AG04449 (cell line): ENCODE data around the gene CADM4.

ENCODE experiments used
- CTCF ChIA-PET: fragments of 350-600 bp; formaldehyde crosslinking; extraction: SDS; loops from one replicate; lab custom pipeline; 2021; ENCODE audit warnings: antibody characterized with exemption; lab: Yijun Ruan, JAX
- POLR2A ChIA-PET: fragments of 400-600, 350-600 bp; formaldehyde crosslinking; extraction: SDS; loops from one replicate; lab custom pipeline; 2020; ENCODE audit warnings: antibody characterized with exemption, inconsistent platforms; lab: Yijun Ruan, JAX
- DNase-seq: peaks from one replicate; pipeline ENCODE4 v3.0.0-alpha.2; 2010; ENCODE audit warnings: low read depth, low spot score
- H3K4me3 ChIP-seq: 2 replicates; pipeline ENCODE4 v1.5.1; 2011; ENCODE audit warnings: low read depth, mild to moderate bottlenecking, control low read depth, low read length
- CTCF ChIP-seq: IDR thresholded peaks from one replicate; pipeline ENCODE4 v1.5.1; 2011; ENCODE audit warnings: mild to moderate bottlenecking, moderate library complexity, low read length, control low read depth, inconsistent platforms; ENCODE audit not compliant: insufficient read depth; ENCODE audit errors: missing control alignments

CADM4 gene

DNA sequence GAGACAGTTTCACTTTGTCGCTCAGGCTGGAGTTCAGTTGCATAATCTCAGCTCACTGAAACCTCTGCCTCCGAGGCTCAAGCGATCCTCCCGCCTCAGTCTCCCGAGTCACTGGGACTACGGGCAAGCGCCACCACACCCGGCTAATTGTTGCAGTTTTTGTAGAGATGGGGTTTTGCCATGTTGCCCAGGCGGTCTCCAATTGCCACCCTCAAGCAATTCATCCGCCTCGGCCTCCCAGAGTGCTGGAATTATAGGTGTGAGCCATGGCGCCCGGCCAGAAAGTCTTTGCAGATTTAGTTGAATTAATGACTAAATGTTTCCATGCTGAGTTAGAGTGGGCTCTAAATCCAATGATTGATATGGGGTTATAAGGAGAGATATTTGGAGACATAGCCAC, 4.5 kb upstream of the CADM4 start:
- ChIA-PET CTCF (no interaction called here), POLR2A (no interaction called here)
- TF ChIP-seq CTCF: no peak
- no peak overlapping the region for H3K4me3 ChIP-seq
- no peak for DNase-seq

DNA sequence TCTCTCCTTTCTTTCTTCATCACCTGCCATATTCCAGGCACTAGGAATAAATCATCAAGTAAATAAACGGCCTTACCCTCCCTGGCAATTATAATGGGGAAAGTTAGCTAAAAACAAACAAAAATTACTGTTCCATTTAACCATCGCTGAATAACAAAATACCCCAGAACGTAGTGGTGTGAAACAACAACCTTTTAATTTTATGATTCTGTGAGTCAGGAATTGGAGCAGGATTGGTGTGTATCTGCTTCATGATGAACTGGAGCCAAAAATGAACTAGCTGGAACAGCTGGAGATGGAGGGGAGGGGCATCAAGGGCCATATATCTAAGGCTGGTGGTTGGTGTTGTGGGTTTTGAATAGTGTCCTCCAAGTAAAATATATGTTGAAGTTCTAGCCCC, 3.7 kb upstream of the CADM4 start:
- ChIA-PET POLR2A (no interaction called here), CTCF (interaction anchor here (1.3 kb wide), 1 partner anchor 9 kb away, joined by 5 read pairs; no protein-coding TSS in a partner anchor)
- no peak overlapping the region for H3K4me3 ChIP-seq
- DNase-seq: no peak
- no peak for TF ChIP-seq CTCF

GRCh38 chr19:43642531-43642930, 2.9 kb upstream of the CADM4 start:
- no peak overlapping the region for H3K4me3 ChIP-seq
- ChIA-PET POLR2A (no interaction called here), CTCF (interaction anchor here (0.6 to 1.8 kb wide), 4 partner anchors 10 to 67 kb away, joined by 3 to 8 read pairs (median 4); partner anchors contain the start of genes PINLYP and XRCC1)
- no peak for TF ChIP-seq CTCF
- DNase-seq: no peak

DNA sequence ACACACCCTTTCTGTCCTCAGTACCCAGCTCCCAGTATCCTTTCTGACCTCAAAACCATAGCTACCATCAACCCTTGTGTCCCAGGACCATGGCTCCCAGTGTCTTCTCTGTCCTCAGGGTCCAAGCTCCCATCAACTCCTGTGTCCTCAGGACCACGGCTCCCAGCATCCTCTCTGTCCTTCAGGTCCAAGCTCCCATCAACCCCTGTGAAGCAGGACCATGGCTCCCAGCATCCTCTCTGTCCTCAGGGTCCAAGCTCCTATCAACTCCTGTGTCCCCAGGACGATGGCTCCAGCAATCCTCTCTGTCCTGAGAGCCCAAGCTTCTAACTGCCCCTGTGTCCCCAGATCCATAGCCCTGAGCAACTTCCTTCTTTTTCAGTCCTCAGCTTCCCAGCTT, 1.7 kb upstream of the CADM4 start:
- TF ChIP-seq CTCF: no peak
- ChIA-PET CTCF (interaction anchor here (0.9 to 1.8 kb wide), 3 partner anchors 11 to 194 kb away, joined by 5 to 8 read pairs (median 5); no protein-coding TSS in a partner anchor), POLR2A (no interaction called here)
- DNase-seq: no peak
- no peak overlapping the region for H3K4me3 ChIP-seq

DNA sequence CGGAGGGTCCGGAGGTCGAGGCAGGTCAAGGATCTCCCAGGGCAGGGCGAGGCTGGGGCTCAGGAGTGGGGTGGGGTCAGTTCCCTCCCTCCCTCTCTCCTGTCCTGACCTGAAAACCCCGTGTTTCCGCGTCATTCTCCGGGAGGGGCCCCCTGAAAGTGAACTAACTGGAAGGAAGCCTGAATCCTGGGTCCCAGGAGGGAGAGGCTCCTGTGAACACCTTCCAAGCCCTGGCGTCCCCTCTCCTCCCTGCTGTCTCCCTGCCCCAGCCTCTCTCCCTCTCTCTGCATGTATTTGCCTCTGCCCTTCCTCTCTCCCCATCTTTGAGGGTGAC, 741 bp upstream of the CADM4 start:
- CTCF ChIA-PET: no interaction called here
- no peak for DNase-seq
- H3K4me3 ChIP-seq: peak overlapping the region; percentile 58
- TF ChIP-seq CTCF: no peak
- POLR2A ChIA-PET: no interaction called here

GRCh38 chr19:43638995-43639518, 593 bp downstream of the CADM4 start:
- POLR2A ChIA-PET: no interaction called here
- CTCF ChIA-PET: no interaction called here
- no peak for TF ChIP-seq CTCF
- H3K4me3 ChIP-seq: no peak overlapping the region
- no peak for DNase-seq
